DMS53 treated with DMSO at 0.1 percent for 48 hours (cell line): ENCODE measurements around the gene POLR3C.
"Not testable (repeated sequence)": the region's sequence is repeated elsewhere in the genome, so short reads cannot be mapped to it uniquely, and the experiment has no call there.

ENCODE experiments used
- DNase-seq: peaks from one replicate; lab custom pipeline; 2025; ENCODE audit not compliant: unreplicated experiment; lab: John Stamatoyannopoulos, UW

The POLR3C gene, protein sequence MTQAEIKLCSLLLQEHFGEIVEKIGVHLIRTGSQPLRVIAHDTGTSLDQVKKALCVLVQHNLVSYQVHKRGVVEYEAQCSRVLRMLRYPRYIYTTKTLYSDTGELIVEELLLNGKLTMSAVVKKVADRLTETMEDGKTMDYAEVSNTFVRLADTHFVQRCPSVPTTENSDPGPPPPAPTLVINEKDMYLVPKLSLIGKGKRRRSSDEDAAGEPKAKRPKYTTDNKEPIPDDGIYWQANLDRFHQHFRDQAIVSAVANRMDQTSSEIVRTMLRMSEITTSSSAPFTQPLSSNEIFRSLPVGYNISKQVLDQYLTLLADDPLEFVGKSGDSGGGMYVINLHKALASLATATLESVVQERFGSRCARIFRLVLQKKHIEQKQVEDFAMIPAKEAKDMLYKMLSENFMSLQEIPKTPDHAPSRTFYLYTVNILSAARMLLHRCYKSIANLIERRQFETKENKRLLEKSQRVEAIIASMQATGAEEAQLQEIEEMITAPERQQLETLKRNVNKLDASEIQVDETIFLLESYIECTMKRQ

DNA sequence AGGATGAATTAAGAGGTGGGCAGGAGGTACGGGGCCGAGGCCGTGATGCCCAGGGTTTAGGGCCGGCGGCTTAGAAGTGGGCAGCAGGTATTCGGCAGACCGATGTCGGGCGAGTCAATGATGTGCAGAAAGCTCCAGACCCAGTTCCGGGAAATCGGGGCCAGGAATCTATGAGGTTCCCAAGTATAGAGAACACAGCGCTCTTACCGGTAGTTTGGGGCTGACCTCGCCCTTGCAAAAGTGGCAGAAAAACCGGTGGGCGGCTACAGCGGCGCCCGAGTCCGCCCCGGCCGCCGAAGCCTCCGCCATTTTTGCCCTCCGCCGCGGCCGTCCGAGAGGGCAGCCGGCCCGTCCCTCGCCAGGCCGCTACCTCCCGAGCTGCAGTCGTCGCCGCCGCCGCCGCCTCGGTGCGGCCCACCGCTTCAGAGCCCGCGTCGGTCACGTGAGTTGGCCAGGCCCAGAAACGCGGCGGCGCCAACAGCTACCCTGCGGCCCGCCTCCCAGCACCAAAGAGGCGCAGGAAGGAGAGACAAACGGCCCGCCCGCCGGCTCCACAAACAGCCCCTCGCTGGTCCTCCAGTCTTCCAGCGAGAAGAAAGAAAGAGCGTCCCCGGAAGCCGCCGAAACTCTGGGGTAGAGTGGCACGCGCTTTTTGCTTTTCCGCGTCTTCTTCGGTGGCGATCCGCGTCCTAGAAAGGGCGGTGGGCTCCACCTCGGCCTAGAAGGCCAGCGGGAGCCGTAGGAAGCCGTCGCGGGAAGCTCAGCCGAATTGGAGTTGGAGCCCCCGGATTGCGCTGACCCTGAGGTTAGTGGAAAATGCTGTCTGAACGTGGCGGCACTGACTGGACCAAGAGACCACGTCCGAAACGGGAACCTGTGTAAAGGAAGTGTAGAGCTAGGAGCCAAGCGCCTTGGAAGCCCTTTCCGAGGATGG, at the start of gene POLR3C, which contains the start of gene RNF115:
TSS of gene POLR3C (plus strand) at position 636 of the 934 bp plus-strand sequence. CDS start 1,577 bp downstream, outside the sequence.
TSS of gene RNF115 (minus strand) at position 531 of the 934 bp plus-strand sequence. CDS start at position 309, 222 bp downstream.
- peak; percentile 94 for DNase-seq

DNA sequence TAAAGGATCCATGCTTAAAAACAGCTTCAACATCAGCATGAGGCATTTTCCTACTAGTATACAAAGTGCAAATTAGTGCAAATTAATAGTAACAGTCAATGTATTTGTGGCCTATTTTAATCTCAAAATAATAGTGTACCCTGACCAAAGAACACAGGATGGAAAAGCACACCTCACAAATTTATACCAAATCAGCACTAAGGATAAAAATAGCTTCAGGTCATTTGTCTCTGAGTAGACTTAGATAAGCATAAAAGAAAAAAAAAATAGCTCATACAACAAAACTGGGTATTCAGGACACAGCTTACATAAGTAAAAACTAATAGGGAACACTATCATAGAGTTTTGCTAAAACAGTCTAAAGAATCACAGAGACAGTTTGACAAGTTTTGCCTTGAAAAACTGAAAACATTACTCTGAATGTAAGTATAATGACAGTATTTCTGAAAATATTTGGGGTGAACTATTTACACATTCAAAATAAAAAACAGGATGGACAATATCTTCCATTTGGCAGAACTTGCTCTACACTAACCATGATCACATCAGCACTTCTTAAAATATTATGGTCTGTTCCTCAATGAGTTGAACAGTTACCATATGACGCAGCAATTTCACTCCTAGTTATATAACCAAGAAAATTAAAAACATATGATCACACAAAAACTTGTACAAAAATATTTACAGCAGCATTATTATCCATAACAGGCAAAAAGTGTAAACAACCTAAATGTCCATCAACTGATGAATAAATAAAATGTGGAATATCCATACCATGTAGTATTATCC, 46.4 kb upstream of the POLR3C start:
- DNase-seq: no peak

DNA sequence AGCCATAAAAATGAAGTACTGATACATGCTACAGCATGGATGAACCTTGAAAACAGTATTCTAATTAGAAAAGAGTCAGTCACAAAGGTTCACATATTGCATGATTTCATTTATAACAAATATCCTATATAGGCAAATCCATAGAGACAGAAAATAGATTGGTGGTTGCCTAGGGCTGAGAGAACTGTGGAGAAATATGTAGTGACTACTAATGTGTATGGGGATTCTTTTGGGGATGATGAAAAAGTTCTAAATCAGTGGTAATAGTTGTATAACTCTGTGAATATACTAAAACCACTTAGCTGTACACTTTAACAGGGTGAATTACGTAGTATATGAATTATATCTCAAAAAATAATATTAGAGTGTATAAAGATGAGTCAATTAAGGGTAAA, 45.9 kb upstream of the POLR3C start:
- DNase-seq: no peak

DNA sequence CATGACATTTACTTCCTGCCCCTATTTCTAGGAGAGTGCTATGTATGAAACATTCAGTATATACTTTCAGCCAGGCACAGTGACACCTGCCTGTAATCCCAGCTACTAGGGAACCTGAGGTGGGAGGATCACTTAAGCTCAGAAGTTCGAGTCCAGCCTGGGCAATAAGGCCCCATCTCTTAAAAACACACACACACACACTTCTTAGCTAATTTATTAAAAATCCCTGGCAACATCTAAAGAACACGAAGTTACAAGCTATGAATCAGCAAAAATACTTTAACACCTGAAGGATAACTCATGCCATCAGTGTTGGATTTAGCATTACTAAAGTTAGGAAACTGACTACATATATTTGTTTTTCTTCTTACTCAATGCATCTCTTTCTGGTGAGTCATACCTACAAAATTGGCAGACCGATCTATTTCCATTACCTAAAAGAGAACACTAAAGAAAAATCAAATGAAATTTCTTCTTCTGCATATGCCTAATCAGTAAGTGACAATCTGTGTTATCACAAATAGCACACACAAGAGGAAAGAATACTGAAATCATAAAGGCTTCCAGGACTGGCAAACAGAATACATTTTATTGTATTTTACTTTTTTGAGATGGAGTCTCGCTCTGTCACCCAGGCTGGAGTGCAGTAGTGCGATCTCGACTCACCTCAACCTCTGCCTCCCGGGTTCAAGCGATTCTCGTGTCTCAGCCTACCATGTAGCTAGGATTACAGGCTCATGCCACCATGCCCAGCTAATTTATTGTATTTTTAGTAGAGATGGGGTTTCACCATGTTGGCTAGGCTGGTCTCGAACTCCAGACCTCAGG, 41.5 kb upstream of the POLR3C start:
- no peak for DNase-seq

DNA sequence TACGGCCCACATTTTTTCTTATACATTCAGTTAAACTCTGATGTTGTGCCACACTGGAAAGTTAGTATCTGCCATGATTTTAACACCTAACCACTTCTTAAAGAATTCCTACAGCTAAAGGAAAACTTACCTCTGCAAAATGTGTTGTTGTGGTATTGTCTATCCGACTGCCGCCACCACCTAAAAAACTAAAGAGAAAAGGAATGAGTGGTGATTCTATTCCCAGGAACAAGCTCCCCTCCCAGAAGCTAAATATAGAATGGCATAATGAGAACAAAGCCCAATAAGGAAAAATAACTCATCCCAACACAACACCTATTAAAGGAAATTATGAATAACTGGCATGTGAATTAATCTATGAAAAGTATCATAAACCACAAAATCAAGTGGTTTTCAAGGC, 39.6 kb upstream of the POLR3C start:
- DNase-seq: no peak

DNA sequence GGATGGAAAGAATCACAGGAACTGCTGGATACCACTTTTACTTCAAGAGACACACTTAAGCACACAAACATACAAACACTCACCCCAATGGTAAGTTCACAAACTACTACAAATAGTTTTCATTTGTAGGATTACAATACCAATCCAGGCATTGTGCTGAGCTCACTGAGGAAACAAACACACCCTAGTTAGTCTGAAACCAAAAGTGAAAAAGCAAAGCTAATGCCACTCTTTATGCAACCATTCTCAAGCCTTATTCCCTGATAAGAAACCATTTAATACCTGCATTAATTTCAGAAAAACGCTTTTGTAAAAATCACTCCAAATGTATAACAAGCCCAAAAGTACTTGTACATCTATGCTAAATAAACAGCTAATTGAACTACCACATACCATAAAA, 38.5 kb upstream of the POLR3C start:
- no peak for DNase-seq

DNA sequence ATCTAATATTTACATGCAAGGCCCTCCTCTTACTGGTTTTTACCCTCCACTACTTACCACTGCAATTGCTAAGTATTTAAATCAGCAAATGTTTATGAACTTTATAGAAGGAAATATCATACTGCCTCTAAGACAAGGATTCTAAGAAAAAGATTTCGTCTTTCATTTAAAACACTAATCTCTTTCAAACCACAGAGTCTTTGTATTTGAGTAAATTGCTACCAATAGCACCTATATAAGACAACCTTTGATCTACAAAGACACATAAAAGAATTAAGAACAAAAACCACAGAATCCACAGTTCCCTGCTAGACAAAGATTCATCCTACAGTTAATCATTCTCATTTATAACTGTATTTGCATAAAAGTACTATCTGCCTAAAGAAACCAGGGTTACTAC, 37.7 kb upstream of the POLR3C start:
- DNase-seq: no peak

DNA sequence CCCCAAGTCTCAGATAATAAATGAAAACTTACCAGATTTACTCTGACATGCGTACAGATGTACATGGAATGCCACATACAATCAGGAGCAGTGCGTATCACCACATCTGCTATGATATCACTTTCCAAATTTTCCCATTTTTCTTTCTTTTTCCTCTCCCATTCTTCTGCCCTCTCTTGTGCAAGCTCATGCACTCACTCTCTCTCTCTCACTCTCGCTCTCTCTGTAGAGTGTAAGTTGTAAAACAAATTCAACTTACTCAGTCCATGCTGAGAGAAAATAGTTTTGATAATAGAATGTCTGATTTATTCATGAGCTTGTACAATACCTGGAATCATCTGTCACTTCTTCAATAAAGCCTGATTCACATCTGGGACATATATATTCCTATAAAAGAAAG, 35.4 kb upstream of the POLR3C start:
- no peak for DNase-seq

DNA sequence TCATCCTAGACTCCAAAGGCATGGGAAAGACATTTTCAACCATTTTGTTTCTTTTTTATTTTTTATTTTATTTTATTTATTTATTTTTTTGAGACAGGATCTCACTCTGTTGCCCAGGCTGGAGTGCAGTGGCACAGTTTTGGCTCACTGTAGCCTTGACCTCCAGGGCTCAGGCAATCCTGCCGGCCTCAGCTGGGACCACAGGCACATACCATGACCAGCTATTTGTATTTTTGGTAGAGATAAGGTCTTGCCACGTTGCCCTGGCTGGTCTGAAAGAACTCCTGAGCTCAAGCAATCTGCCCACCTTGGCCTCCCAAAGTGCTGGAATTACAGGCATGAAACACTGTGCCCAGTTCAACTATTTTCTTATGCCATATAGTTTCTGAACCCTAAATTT, 32.1 kb upstream of the POLR3C start:
- DNase-seq: not testable (repeated sequence)

DNA sequence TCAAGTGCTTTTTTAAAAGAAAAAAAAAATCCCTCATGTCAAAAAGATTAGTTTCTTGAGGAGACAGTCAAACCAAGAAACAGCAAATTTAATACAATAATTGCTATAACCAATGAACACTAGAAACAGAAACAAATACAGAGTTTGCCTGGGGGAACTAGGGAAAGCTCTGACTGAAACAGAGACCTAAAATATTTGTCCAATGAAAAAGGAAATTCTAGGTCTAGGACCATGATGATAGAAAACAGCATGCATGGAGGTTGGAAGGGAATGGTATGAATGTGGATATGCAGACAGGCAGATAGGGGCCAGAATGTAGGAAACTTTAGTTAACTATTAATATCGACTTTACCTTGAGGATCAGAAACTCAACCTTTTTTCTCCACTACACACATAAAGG, 31.5 kb upstream of the POLR3C start:
- no peak for DNase-seq

DNA sequence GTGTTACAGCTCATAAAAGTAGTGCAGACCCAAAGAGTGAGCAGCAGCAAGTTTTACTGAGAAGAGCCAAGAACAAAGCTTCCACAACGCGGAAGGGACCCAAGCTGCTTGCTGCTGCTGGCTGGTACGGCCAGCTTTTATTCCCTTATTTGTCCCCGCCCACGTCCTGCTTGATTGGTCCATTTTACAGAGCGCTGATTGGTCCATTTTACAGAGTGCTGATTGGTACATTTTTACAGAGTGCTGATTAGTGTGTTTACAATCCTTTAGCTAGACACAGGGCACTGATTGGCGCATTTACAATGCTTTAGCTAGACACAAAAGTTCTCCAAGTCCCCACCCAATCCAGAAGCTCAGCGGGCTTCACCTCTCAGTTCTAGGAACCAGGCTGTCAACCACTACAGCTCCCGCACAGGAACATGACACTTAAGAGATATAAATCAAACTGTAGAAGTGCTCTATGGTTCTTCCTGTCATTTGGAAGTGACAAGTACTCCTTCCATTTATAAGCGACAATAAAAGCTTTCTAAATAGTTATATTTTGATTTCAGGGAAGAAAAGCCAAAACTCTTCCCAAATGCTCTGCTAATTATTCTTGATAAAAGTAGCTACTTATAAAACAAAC, 28.6 kb upstream of the POLR3C start:
- DNase-seq: no peak

DNA sequence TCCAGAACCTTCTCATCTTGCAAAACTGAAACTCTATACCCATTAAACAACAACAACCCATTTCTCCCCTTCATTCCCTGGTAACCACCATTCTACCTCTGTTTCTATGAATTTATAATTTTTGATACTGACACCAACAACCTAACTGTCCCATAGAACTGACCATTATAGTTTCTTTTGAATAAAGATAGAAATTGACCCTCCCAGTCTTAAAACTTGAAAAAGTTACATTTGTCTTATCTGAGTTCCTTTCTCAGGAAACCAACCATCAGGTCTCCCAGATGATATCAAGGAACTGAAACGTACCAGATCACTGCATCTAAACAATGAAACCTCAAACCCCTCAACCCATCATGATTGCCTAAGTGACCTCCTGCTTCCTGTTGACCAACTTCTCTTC, 27.2 kb upstream of the POLR3C start:
- DNase-seq: no peak

DNA sequence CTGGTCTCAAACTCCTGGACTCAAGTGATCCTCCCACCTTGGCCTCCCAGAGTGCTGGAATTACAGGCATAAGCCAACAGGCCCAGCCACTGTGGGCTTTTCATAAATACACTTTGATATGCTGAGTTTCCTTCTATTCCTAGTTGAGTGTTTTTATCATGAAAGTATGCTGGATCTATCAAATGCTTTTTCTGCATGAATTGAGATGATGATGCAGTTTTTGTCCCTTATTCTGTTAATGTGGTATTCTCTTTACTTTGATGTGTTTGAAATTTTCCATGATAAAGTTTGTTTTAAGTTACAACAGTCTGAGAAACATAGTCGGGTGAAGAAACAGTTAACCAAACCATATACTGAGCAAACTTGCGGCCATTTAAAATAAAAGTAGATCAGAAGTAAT, 24.2 kb upstream of the POLR3C start:
- no peak for DNase-seq

DNA sequence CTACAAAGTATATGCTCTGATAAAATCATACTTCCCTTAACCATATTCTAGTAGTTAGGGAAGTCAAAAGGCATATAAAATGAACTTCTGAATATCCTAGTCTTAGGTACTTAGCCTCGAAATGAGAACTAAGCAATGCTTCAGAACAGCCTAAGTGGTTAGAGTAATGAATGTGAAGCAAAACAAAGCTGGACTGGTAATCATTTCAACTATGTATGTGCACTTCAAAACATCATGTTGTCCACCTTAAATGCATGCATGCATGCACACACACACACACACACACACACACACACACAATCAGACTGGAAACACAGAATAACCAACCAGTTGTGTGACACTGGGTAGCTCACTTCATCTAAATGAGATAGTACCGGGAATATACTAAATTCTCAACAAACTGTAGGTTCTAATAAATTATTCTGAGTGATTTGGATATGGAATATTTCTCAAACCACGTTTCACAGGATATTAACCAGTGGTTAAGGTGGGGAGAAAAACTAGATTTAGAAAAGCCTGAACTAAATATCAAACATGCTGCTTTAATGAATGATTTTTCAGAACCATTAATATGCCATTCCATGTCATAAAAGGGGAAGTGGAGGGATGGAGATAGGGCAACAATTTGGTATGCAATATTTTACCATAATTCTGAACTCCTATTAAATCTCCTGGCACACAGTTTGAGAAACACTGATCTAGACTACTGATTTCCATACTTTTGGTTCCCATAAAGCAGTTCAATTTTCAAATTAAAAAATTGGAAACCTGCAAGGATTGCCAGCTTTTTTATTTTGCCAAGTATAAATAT, 19.6 kb upstream of the POLR3C start:
- no peak for DNase-seq

DNA sequence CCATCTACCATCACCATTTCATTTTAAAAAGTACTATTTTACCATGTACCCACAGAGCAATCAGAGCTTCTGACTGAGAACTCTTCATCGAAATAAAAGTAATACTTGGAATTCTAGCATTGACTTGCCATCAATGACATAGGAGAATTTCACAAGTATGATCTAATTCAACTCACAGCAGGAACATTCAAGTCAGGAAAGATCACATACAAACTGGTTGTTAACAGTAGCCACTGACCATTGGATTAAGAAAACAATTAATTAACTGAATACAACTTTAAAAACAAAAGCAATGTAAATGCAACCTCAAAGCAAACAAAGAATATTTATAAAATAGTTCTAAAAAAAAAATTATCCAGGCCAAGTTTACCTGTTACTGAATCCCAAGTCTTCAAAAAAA, 18.9 kb upstream of the POLR3C start:
- DNase-seq: no peak

DNA sequence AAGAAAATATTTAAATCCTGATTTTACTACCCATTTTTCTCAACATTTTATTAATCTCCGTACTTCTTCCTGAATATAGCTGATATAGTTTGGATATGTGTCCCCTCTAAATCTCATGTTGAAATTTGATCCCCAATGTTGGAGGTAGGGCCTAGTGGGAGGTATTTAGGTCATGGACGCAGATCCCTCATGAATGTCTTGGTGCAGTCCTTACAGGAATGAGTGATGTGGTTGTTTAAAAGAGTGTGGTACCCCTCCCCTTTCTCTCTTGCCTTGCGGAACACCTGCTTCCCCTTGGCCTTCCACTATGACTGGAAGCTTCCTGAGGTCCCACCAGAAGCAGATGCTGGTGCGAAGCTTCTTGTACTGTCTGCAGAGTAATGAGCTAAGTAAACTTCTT, 17.6 kb upstream of the POLR3C start:
- no peak for DNase-seq

DNA sequence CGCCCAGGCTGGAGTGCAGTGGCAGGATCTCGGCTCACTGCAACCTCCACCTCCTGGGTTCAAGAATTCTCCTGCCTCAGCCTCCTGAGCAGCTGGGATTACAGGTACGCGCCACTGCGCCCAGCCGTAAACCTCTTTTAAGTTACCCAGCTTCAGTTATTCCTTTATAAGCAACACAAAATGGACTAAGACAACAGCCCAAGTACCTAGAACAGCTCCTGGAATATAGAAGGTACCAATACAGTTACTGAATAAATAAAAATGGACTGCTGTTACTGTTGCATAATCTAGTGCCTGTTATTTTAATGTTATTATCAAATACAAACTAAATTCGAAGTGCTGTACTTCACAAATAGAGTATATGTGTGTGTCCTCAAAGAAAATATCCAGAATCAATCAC, 17.2 kb upstream of the POLR3C start:
- no peak for DNase-seq

DNA sequence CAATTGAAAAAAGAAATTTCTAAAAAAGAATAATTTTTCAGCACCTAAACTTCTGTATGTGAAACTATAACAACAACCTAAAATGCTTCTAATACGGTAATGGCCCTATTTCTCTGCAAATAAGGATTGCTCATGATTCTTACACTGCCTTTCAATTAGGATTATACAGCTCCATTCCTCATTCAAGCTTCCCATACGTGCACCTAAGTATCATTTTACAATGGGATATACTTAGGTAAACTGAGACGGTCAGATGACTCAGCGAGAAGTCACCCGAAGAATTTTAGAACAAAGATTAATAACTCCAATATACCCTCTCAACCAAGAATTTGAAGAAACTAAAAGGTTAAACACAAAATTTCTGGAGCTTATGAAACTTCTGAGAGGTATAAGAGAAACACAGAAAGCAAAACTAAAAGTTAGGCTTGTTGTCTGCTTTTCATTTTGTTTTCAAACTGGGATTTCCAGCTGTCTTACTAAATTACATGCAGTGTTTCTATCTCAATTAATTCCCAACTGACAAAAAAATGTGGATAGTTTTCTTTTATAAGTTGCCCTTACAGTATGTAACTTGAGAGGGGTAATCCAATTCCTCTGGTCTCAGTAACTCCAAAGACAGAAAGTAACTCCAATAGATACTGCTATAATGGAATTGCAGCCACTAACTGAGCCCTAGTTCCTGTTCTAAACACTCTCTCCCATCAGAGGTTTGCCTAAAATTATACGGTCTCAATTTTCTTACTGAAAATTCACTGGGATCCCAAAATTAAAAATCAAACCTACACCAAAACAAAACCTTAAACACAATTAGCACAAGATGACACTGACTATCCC, 10.8 kb upstream of the POLR3C start:
- not testable (repeated sequence) for DNase-seq
